Activated T-helper 1 cell treated with Interleukin-2 at 50 U/mL for 16 hours (primary cell): ENCODE results near the gene PLA2G4D.

Experiments used
- DNase-seq: peaks from one replicate; pipeline ENCODE4 v3.0.0-alpha.2; 2020; ENCODE audit warnings: low read depth

The PLA2G4D gene

GRCh38 chr15:42070976-42071350 is 23.4 kb downstream of the PLA2G4D start:
- DNase-seq: no peak

- DNase-seq: no peak
Observed at GRCh38 chr15:42070279-42070975, 23.9 kb downstream of the PLA2G4D start.

GRCh38 chr15:42069496-42070278 is 24.7 kb downstream of the PLA2G4D start:
- DNase-seq: no peak

GRCh38 chr15:42069025-42069424 is 25.3 kb downstream of the PLA2G4D start:
- no peak for DNase-seq

- DNase-seq: no peak
Observed at GRCh38 chr15:42068601-42069000, 25.8 kb downstream of the PLA2G4D start.

- no peak for DNase-seq
Observed at GRCh38 chr15:42066764-42067415, 27.5 kb downstream of the PLA2G4D start.

GRCh38 chr15:42065468-42065867 is 28.9 kb downstream of the PLA2G4D start:
- DNase-seq: no peak

GRCh38 chr15:42065033-42065432 is 29.3 kb downstream of the PLA2G4D start:
- no peak for DNase-seq

- no peak for DNase-seq
Observed at GRCh38 chr15:42064271-42064670, 30.1 kb downstream of the PLA2G4D start.

- DNase-seq: no peak
Observed at GRCh38 chr15:42063122-42063848, 31.1 kb downstream of the PLA2G4D start.

- no peak for DNase-seq
Observed at GRCh38 chr15:42062284-42062806, 32.0 kb downstream of the PLA2G4D start.

GRCh38 chr15:42060797-42061196 is 33.6 kb downstream of the PLA2G4D start:
- DNase-seq: no peak

GRCh38 chr15:42060477-42060763 is 33.9 kb downstream of the PLA2G4D start:
- DNase-seq: no peak

- DNase-seq: peak; percentile 43
Observed at GRCh38 chr15:42059661-42060476, 34.5 kb downstream of the PLA2G4D start.

- no peak for DNase-seq
Observed at GRCh38 chr15:42058791-42059190, 35.6 kb downstream of the PLA2G4D start.

GRCh38 chr15:42057799-42058646 is 36.3 kb downstream of the PLA2G4D start:
- DNase-seq: no peak

- DNase-seq: peak; percentile 10
Observed at GRCh38 chr15:42056934-42057798, 37.2 kb downstream of the PLA2G4D start.

GRCh38 chr15:42053914-42054313 is 40.4 kb downstream of the PLA2G4D start:
- no peak for DNase-seq

GRCh38 chr15:42053010-42053409 is 41.4 kb downstream of the PLA2G4D start:
- DNase-seq: no peak
